Amniotic epithelial cell (primary cell): ENCODE measurements around the gene SLC35B4.
"Not testable (repeated sequence)": the region's sequence is repeated elsewhere in the genome, so short reads cannot be mapped to it uniquely, and the experiment has no call there.

Experiments used
- DNase-seq: peaks from one replicate; pipeline ENCODE4 v3.0.0-alpha.2; 2010; ENCODE audit warnings: low read depth

SLC35B4 gene

DNA sequence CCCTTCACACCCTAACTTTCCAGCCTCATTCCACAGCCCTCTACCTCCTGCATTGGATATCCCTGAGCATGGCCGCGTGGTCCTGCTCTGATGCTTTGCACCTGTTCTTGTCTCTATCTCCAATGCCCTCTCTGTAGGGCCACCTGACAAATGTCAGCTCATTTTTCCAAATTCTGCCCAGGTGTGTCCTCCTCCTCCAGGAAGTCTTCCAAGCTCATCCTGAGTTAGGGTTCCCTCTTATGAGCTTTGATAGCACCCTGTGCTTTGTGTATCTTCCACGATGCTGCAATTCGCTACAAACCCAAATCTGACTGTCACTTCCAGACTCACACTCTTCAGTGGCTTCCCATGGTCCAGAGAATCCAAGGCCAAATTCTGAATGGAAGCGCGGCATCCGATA lies 14.7 kb upstream of the SLC35B4 start:
- DNase-seq, result no peak

DNA sequence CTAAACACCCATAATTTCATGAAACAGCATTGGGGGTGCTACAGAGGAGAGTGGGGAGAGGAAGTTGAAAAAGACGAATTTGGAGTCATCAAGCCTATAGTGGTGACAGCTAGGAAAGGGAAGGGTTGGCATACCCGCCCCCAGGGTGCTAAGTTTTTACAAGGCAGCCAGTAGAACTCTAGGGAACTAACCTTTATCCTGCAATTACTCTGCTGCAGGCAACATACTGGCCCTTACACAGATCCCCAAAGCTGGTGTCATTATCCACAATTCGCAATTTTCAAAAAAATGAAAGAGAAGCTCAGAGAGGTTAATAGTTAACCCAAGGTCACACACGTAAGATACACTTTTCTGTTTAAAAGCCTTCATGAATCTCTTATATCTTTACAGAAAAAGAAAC lies 14.2 kb upstream of the SLC35B4 start:
- DNase-seq, result no peak

DNA sequence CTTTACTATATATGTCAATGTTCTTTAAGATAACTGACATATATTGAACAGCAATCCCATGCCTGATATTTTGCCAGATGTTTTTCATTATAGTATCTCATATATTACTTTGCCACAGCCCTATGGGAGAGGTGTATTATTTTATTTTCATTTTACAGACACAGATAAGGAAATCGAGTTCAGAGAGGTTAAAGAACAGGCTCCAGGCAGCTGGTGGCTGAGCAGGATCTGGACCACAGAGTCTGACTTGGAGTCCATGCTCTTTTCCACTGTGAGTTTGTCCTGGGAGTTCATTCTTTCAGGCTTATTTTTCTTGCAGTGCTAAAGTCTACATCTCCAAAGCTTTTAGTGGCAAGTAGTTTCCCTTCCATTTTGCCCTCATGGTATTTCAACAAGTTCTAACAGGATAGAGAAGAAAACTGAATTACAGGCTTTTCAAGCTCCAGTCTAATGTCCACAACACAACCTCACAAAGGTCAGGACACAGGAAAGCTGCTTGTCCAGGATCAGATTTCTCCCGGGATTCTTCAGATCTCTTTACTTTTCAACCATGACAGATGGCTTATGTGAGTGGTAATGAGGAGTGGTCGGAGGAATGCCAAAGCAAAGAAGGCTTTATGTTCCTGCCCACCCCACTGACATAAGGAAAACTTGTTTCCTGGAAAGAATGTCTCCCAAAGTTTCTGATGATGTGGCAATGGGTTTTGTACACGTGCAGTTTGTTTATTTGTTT lies 13.1 kb upstream of the SLC35B4 start:
- no peak for DNase-seq

DNA sequence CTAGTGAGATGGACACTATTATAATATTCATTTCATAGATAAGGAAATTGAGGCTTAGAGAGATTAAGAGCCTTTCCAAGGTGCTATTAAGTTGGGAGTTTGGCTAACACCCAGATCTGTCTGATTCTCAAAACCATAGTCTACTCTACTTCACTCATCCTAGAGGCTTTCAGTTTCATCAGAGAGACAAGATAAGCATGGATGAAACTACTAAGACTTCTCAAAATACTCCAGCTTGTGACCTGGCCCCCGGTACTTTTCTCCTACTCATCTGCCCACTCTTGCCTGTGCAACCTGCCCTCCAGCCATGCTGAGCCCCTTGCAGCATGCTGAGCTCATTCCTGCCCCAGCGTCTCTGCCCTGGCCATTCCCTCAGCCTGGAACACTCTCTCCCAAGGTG lies 12.2 kb upstream of the SLC35B4 start:
- no peak for DNase-seq

DNA sequence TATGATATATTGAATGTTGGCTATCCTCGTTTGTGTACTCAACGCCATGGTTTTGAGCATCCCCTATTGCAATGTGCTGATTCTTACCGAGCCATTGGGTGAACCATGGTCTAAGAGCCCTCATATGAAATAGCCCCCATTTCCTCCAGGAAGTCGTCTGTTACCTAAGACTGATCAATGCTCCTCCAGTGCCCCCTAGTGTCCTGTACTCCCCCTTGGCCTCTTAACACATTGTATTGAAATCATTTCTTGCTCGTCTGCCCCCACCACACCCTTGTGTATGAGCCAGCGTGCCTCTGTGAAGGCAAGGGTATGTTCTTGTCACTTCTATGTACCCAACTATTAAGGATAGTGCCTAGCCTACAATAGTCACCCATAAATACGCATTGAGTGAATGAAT lies 11.2 kb upstream of the SLC35B4 start:
- DNase-seq, result peak; percentile 28

DNA sequence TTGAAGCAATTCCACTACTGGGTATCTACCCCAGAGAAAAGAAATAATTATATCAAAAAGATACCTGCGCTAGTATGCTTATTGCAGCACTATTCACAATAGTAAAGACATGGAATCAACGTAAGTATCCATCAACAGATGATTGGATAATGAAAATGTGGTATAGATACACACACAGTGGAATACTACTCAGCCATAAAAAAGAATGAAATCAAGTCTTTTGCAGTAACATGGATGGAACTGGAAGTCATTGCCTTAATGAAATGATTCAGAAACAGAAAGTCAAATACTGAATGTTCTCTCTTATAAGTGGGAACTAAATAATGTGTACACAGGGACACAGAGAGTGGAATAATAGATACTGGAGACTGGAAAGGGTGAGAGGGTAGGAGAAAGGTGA lies 7.4 kb upstream of the SLC35B4 start:
- DNase-seq, result no peak

DNA sequence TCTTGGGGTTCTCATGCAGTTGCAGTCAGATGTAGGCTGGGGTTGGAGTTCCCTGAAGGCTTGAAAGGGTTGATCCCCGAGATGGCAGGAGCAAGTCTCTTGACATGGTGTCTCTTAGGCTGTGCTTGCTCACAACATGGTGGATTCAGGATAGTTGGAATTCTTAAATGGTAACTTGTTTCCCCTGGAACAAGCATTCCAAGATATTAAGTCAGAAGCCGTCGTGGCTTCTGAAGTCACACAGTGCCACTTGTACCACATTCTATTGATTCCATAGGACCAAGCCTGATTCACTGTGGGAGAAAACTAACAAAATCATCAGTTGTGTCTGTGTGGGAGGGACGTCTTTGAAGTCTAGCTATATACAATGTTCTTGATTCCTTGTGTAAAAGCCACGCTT lies 3.5 kb upstream of the SLC35B4 start:
- no peak for DNase-seq

DNA sequence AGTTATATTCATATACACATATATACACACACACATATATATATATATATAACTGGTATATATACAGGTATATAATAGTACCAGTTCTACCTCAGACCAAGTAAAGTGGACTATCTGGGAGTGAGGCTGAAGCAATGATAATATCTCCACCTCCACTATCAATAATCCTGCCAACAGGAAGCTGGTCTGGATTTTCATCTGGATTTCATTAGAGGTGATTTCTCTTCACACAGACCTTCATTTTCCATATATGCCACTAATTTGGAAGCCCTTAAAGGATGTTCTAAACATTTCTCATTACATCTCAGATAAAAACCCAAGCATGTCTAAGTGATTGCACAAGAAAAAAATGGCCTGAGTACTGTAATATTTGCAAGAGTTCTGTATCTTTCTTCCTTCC lies 1.7 kb upstream of the SLC35B4 start:
- no peak for DNase-seq

DNA sequence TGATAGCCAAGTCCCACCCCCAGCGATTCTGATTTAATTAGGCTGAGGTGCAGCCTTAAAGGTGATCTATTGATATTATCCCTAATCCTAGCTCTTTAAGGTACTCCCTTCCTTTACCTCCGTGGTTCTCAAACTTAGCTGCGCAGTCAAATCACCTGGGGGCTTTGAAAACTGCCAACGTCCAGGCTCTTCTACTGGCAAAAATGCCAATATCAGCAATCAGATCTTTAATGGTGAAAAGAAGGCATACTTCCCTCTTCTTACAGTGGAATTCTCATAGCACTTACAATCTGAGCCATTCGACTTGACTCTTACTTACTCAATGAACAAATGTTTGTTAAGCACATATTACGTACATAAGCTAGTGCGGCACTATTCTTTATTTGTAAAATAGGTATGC lies 704 bp upstream of the SLC35B4 start:
- DNase-seq, result no peak

DNA sequence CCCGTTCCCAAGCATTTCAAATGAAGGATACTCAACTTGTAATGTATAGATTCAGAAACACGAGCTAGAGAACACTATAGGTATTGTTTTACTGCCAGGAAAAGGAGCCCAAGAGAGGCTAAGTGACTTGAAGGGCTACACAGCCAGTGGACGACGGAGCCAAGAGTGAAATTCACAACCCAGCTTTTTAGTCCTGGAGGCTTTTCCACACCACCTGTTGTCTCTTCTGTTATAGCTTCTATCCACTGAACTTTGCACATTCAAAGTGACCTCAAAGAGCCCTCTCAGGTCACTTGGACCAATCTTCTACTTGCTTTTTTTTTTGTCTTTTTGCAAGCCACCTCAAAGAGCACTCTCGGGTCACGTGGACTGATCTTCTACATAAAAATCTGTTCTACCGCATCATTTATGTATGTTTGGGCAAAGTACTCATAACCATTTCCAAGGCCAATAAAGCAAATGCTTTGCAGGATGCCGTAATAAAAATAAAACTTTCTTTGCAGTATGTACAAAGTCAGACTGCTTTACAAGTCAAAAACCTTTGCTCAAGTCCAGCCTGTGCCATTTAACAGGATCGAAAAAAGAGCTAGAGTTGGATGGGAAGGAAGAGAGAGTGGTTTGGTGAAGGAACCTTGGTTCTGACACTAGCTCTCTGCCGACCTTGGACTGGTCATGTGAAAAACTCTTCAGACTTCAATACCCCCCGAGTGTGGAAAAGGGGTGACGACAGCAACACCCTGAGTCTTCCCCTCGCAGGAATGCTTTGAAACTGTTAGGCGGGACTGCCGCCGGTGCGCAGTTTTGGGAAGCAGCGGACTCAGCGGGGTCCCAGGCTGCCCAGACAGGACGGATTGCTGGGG lies 821 bp downstream of the SLC35B4 start:
- DNase-seq, result peak; percentile 34

DNA sequence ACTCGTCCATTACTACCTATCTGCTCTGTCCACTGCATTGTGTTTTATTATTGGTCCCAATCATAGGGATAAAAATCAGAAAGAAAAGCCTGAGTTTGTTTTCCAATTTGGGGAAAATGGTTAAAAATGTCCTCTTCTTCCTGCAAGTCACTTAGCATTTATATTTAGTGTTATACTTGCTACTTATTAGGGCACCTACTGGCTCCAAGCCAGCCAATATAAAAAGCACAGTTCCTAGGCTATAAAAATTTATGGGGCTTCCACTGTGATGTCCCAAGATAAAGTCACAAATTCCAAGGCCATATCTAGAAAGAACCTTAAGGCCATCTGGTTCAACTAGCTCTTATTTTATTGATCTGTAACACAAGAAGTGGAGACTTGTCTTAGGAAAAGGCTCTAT lies 3.2 kb downstream of the SLC35B4 start:
- DNase-seq, result no peak

DNA sequence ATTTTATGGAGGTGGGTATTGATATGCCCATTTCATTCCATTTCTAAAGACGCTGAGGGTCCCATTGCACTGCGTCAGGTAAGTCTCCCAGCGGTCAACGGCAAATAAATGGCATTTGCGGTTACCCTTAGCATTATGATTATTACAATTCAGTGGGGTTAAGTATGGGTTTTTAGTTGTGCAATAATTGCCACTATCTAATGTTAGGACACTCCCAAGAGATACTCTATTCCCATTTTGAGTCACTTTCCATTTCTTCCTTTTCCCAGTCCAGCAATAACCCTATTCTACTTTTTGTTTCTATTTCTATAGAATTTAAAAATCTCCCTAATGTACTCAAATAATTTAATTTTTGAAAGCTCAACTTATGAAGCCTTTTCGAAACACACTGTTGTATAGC lies 4.0 kb downstream of the SLC35B4 start:
- DNase-seq, result no peak

DNA sequence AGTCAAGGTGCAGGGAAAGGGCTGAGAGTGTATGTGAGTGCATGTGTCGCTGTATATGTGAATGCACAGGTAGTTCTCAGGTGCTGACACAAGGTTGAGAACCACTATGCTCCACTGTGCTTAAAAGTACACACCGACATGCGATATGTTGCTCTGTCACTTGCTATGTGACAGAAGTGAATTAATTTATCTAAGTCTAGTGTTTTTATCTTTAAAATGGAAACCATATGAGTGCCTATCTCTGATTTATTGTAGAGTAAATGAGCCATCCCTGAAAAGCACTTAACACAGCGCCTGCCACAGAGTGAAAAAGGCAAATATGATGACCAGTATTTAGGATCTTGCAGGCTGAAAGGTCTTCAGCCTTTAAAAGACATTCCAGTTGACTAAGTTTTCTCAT lies 4.9 kb downstream of the SLC35B4 start:
- no peak for DNase-seq

DNA sequence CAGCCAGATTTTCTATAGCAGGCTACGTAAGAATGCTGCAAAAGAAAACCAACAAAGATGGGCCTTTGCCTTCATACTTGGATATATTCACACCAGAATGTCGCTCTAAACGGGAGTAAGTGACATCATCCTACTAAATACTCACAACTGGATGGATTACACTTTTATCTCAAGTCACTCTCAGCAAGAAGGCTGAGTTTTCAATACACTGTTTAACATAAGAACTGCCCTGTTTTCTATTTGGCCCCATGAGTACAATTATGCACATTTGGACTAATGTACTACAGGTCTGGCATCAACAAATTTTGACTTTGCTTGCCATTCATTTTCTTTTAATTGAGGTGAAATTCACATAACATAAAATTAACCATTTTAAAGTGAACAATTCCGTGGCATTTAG lies 8.2 kb downstream of the SLC35B4 start:
- no peak for DNase-seq

DNA sequence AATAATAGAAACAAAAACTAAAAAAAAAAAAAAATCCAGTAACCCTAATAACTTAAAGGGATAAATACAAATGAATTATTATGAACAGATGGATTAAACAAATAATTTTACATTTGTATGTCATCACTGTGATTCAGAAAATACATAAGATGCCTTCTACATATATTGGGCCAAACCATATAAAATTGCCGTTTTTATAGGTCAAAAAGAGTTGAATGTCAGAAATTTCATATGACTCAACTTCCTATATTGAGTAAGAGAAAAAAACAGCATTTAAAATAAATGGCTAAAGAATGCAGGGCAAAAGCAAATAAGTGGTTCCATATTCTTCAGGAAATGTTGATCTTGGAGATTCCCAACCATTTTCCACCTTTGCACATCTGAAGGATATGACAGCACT lies 9.4 kb downstream of the SLC35B4 start:
- DNase-seq, result peak; percentile 15

DNA sequence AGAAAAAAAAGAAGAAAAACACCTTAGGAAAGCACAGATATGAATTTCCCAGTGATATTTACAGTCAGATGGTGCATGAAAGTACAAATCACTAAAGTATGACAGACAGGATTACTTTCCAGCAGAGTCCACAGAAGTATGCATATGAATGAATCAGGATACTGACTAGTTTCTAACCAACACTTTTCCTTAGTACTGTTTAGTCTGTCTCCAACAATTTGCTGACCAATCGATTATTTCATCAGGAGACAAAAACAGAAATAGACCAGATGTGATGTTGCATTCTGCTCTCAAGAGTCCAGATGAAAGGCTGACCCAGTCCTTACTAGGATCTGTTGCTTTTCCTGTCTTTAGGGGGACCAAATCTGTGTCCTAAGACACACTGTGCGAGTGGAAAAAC lies 14.6 kb downstream of the SLC35B4 start:
- DNase-seq, result peak; percentile 30

DNA sequence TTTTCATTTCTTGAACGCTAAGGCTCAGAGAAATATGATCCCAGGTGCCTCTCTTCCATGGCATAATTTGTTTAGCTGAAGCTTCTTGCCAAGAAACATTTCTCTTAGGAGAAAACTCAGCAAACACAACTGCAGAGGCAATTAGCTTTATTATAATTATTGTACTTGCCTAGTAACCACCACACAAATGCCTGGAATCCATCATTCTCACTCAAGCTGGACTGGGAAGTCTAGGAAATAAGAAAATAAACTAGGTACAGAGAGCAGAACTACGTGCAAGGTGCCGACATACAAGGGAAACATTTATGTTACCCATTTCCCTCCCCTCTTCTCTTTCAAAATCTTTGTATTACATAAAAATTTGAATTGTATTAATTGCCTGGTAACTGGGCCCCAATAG lies 15.1 kb downstream of the SLC35B4 start:
- no peak for DNase-seq

DNA sequence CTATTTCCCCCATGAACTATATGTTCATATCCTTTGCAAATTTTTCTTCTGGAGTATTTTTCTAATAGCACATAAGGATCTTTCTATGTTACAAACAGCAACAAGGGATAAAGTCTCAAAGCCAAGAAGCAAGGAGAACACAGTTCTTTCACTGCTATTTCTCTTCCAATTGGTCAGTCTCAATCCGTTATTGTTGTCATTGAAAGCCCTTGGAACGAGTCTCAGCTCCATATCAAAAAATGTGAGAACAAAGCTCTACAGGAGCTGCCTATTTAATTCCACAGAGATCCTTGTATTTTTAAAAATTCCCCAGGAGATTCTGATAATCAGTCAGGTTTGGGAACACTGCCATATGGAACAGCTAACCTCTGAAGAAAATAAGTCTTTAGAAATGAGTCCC lies 15.7 kb downstream of the SLC35B4 start:
- no peak for DNase-seq

DNA sequence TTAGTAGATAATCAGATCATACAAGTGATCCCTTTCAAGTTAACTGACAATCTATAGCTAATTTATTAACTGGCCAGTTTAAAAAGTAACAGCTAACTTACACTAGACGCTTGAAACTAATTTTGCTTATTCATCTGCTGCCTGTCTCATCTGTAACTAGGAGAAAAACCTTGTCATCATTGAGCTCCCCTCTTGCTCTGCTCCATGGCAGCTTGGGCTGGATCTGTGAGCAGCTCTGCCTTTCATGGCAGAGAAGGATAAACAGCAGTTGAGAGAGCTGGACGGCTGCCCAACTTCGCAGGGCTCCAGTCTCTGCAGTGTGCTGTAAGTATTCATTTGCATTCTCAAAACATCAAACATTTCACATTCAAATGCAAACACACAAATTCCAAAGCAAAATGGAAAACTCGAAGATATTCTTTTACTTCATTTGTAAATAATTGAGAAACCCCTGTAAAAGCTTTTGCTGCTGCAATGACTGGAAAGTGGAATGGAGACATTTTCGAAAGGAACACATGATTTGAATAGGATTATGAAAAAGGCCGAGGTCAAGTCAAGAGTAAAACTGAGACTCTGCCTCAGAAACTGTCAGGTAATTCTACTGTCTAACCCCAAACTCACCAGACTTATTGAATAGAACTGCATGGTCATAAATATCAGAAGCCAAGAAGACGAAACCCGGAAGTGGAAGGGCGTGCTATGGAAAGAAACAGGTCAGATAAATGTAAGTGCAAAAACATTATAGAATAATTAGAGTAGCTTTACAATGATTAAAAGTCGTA lies 17.6 kb downstream of the SLC35B4 start:
- DNase-seq, result peak; percentile 39

DNA sequence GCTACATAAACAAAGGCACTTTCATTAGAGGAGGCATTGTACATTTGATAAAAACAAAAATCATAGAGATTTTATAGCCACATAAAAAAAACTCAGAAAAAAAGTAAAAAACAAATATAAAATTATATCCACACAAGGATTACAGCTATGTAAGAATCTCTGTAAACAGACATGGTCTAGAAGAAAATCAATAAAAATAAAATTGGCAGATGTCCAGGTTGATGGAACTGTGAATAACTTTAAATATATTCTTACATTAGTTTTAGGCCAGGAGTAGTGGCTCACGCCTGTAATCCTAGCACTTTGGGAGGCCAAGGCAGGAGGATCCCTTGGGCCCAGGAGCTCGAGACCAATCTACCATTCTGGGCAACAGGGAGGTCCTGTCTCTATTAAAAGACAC lies 19.2 kb downstream of the SLC35B4 start:
- DNase-seq, result no peak

DNA sequence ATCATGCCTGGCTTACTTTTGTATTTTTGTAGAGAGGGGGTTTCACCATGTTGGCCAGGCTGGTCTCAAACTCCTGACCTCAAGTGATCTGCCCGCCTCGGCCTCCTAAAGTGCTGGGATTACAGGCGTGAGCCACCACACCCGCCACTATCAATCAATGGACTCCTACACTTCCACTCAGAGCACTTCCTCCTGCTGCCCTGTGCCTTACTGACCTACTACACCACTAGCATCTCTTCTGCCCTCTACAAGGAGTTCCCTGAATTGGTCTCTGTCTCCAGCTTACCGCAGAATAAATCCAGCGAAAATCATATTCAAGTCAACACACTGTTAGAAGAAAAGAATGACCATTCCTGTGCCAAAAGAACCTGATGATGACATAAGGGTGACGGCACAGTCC lies 20.7 kb downstream of the SLC35B4 start:
- DNase-seq, result not testable (repeated sequence)

DNA sequence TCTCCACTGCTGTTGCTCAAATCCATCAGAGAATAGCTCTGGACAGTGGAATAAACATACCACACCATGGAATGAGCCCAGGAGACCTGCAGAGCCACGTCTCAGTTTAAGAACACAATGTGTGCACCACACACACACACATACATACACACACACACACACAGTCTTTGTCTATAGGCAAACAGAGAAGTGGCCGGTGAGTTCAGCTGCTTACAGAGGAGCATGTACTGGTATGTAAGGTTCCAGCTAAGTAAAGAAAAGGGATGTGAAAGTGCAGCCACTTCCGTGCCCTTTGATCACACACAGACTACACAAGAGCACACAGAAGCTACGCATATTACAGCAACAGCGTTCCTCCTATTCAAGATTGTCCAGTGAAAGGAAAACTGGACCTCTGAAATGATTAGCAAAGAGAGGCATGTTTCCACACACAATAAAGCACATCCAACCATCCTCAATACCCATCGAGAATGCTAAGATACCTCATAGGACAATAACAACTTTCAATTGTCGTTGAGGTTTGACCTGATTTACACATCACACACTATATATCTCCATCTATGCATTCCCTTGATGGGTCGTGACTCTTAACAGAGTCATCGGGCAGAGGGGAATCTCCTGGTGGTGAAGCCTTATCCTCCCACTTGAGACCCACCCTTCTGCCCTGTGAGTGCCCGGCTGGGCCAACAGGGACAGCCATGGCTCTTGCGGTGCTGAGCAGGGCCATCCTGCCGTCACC lies 23.6 kb downstream of the SLC35B4 start:
- no peak for DNase-seq
